Thyroid gland (tissue), 4 donors: Measurements from ENCODE around the gene MPPED1.

Experiments
- POLR2A ChIP-seq, 2 donors: fragments of 450-650 bp; IDR thresholded peaks; one replicate each; pipeline ENCODE4 v1.6.1; 2017; ENCODE audit warnings: antibody characterized with exemption in 2 of 2, mild to moderate bottlenecking in 2 of 2, moderate library complexity in 1 of 2
- TF ChIP-seq, protein P1 (sequence below), 6 experiments: fragments of 200-600 bp in 3 of 6; fragments of 450-650 bp in 3 of 6; sonication (generic) in 3 of 6; IDR thresholded peaks; one replicate each; pipeline ENCODE4 v1.5.1; 2016 to 2019; ENCODE audit warnings: antibody characterized with exemption in 6 of 6, mild to moderate bottlenecking in 2 of 6, inconsistent platforms in 1 of 6, moderate library complexity in 1 of 6

DNA sequence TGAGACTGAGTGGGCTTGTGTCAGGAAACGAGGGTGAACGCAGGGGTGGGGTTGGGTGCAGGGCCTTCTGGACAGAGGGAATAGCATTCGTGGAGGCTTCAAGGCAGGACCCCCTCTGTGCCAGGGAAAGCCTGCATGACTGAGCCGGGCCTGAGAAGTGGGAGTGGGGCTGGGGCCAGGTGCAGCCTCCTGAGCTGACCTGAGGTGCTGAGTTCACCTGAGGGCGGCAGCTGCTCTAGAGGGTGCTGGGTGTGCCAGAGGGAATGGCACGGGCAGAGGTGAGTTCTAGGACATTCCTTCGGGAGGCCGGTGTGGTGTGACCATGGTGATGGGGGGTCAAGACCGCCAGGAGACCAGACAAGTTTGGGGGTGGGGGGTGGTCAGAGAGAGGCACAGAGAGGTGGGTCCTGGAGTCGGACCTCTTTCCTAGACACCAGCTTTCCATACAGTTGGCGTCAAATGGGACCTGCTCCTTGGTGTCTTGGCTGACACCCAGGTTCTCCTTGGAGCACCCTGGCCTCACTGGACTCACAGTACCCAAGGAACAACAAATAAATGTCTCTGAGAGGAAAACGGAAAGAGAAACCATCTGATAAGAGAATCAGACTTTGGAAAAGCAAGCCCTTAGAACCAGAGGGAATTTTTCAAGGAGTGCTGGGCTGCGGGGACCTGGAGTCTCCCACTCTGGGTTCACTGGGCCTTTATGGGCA, 7.7 kb downstream of the MPPED1 start:
- TF ChIP-seq, protein P1, sequence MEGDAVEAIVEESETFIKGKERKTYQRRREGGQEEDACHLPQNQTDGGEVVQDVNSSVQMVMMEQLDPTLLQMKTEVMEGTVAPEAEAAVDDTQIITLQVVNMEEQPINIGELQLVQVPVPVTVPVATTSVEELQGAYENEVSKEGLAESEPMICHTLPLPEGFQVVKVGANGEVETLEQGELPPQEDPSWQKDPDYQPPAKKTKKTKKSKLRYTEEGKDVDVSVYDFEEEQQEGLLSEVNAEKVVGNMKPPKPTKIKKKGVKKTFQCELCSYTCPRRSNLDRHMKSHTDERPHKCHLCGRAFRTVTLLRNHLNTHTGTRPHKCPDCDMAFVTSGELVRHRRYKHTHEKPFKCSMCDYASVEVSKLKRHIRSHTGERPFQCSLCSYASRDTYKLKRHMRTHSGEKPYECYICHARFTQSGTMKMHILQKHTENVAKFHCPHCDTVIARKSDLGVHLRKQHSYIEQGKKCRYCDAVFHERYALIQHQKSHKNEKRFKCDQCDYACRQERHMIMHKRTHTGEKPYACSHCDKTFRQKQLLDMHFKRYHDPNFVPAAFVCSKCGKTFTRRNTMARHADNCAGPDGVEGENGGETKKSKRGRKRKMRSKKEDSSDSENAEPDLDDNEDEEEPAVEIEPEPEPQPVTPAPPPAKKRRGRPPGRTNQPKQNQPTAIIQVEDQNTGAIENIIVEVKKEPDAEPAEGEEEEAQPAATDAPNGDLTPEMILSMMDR (IDR thresholded peaks at IDR 0.05), result no peak
- TF ChIP-seq POLR2A (IDR thresholded peaks at IDR 0.05), result no peak
